ENCODE data around the gene TMEM63B.

DNA sequence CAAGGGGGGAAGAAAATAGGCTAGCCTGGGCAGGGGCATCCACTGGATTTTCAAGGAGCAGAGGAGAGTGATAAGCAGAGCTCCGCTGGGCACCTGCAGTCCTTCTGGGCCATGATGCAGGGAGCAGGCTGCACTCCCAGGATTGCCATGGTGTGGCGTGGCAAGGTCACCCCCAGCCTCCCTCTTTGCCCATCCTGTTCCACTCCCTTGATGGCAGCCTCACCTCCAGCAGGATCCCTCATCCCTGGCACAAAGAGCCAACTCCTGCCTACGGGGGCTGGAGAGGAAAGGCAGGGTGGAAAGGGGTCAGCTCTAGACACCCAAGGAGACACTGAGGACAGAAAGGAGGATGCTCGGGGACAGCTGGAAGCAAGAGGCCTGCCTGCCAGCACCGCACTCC, 67.0 kb downstream of the TMEM63B start:
- TF ChIP-seq, protein P1, sequence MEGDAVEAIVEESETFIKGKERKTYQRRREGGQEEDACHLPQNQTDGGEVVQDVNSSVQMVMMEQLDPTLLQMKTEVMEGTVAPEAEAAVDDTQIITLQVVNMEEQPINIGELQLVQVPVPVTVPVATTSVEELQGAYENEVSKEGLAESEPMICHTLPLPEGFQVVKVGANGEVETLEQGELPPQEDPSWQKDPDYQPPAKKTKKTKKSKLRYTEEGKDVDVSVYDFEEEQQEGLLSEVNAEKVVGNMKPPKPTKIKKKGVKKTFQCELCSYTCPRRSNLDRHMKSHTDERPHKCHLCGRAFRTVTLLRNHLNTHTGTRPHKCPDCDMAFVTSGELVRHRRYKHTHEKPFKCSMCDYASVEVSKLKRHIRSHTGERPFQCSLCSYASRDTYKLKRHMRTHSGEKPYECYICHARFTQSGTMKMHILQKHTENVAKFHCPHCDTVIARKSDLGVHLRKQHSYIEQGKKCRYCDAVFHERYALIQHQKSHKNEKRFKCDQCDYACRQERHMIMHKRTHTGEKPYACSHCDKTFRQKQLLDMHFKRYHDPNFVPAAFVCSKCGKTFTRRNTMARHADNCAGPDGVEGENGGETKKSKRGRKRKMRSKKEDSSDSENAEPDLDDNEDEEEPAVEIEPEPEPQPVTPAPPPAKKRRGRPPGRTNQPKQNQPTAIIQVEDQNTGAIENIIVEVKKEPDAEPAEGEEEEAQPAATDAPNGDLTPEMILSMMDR (IDR thresholded peaks at IDR 0.05): no peak
- no peak for TF ChIP-seq EZH2 (IDR thresholded peaks at IDR 0.05; ENCODE audit: borderline replicate concordance, insufficient read depth, low read depth, low read length, poor library complexity, severe bottlenecking)
